Lower leg skin (tissue), 3 donors: ENCODE measurements around the gene LETM1.

Experiments used
- POLR2A ChIP-seq, 2 donors: fragments of 450-650 bp; IDR thresholded peaks; one replicate each; pipeline ENCODE4 v1.6.1; 2016 to 2017; ENCODE audit warnings: antibody characterized with exemption in 2 of 2, mild to moderate bottlenecking in 1 of 2, moderate library complexity in 1 of 2
- TF ChIP-seq, protein P1 (sequence below), 3 donors: fragments of 450-650 bp; IDR thresholded peaks; one replicate each; pipeline ENCODE4 v1.5.1; 2016; ENCODE audit warnings: antibody characterized with exemption in 3 of 3, mild to moderate bottlenecking in 3 of 3, moderate library complexity in 2 of 3

- TF ChIP-seq, protein P1, sequence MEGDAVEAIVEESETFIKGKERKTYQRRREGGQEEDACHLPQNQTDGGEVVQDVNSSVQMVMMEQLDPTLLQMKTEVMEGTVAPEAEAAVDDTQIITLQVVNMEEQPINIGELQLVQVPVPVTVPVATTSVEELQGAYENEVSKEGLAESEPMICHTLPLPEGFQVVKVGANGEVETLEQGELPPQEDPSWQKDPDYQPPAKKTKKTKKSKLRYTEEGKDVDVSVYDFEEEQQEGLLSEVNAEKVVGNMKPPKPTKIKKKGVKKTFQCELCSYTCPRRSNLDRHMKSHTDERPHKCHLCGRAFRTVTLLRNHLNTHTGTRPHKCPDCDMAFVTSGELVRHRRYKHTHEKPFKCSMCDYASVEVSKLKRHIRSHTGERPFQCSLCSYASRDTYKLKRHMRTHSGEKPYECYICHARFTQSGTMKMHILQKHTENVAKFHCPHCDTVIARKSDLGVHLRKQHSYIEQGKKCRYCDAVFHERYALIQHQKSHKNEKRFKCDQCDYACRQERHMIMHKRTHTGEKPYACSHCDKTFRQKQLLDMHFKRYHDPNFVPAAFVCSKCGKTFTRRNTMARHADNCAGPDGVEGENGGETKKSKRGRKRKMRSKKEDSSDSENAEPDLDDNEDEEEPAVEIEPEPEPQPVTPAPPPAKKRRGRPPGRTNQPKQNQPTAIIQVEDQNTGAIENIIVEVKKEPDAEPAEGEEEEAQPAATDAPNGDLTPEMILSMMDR (IDR thresholded peaks at IDR 0.05): no peak
- no peak for TF ChIP-seq POLR2A (IDR thresholded peaks at IDR 0.05)
These were observed 86.3 kb downstream of the LETM1 start for GRCh38 chr4:1769692-1770091.
